CD4-positive, alpha-beta T cell treated with Interleukin-1 beta for 1 hour (primary cell): ENCODE data around the gene RBPJL.

ENCODE experiments used
- DNase-seq, 2 donors: peaks; one replicate each; pipeline ENCODE4 v3.0.0-alpha.2; 2020 to 2022

Gene RBPJL

DNA sequence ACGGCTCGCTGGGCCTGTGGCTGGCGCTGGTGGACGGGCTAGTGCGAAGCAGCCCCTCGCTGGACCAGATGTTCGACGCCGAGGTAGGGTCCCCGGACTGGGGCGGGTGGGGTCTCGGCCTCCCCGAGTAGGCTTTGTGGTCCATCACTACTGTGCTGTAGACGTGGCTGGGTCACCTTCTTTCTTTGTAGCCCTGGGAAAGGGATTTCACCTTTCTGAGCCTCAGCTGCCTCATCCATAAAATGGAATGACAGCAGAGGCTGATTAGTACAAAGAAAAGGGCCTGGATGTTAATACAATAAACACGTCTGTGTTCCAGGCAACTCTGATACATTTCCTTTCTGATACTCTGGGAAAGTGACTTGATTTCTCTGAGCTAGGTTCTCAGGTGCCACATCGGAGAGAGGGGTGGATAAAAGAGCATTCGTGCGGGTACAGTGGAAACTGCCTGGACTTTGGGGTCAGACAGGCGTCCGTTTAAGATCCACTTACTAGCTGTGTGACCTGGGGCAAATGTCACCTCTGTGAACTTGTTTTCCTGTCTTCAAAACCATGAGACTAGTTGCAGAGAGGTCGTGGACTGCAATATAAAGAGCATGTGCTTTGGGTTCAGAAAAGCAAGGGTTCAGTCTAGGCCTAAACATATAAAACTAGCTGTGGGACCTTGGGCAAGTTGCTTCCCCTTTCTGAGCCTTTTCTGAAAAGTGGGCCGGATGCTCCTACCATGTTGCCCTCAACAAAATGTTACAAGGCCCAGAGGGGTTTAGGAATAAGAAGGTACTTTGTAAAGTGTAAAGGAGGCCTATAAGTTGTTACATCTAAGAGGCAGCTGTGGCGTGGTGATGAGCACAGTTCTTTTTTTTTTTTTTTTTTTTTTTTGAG lies 57.2 kb downstream of the RBPJL start:
- no peak for DNase-seq

- DNase-seq = no peak
Observed at GRCh38 chr20:45365444-45365970, 58.9 kb downstream of the RBPJL start.

- DNase-seq = no peak
Observed at GRCh38 chr20:45366192-45366591, 59.6 kb downstream of the RBPJL start.

DNA sequence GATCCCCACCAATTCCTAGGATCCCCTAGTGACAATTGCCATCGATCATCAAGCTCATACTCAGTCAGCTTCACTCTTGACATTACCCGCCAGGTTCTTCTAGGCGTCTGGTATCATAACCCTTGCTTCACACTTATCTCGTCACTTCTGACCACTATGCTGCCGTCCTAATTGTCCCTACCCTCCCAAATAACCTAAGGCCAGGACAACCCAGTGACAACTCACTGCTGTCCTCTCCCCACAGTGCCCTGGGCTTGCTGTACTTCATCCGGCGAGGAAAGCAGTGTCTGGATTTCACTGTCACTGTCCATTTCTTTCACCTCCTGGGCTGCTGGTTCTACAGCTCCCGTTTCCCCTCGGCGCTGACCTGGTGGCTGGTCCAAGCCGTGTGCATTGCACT lies 60.0 kb downstream of the RBPJL start:
- DNase-seq = no peak

GRCh38 chr20:45367126-45367525 lies 60.5 kb downstream of the RBPJL start:
- no peak for DNase-seq
